ENCODE data around the gene ANAPC15. TPM values are rescaled to one million over a fixed set of nuclear protein-coding genes. Genes with fewer than 3 reads are reported as not detected.

The ANAPC15 gene
- polyA plus RNA-seq, 1 of the 3 experiments (the other 2 are of a cell fraction), result 92.3 TPM

- no peak for TF ChIP-seq CTCF (IDR thresholded peaks at IDR 0.05)
- TF ChIP-seq, protein P1, sequence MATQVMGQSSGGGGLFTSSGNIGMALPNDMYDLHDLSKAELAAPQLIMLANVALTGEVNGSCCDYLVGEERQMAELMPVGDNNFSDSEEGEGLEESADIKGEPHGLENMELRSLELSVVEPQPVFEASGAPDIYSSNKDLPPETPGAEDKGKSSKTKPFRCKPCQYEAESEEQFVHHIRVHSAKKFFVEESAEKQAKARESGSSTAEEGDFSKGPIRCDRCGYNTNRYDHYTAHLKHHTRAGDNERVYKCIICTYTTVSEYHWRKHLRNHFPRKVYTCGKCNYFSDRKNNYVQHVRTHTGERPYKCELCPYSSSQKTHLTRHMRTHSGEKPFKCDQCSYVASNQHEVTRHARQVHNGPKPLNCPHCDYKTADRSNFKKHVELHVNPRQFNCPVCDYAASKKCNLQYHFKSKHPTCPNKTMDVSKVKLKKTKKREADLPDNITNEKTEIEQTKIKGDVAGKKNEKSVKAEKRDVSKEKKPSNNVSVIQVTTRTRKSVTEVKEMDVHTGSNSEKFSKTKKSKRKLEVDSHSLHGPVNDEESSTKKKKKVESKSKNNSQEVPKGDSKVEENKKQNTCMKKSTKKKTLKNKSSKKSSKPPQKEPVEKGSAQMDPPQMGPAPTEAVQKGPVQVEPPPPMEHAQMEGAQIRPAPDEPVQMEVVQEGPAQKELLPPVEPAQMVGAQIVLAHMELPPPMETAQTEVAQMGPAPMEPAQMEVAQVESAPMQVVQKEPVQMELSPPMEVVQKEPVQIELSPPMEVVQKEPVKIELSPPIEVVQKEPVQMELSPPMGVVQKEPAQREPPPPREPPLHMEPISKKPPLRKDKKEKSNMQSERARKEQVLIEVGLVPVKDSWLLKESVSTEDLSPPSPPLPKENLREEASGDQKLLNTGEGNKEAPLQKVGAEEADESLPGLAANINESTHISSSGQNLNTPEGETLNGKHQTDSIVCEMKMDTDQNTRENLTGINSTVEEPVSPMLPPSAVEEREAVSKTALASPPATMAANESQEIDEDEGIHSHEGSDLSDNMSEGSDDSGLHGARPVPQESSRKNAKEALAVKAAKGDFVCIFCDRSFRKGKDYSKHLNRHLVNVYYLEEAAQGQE (IDR thresholded peaks at IDR 0.05; ENCODE audit: low read depth, low read length), result no peak
- no peak for TF ChIP-seq JUND (IDR thresholded peaks at IDR 0.05)
- no peak for TF ChIP-seq MXI1 (IDR thresholded peaks at IDR 0.05; ENCODE audit: low read depth, low read length)
- no peak for TF ChIP-seq NRF1 (IDR thresholded peaks at IDR 0.05; ENCODE audit: low read depth, low read length)
- no peak for TF ChIP-seq FOSL2 (IDR thresholded peaks at IDR 0.05; ENCODE audit: borderline replicate concordance, low read depth)
- no peak for TF ChIP-seq TEAD4 (IDR thresholded peaks at IDR 0.05; ENCODE audit: borderline replicate concordance, insufficient read depth)
- no peak for TF ChIP-seq POLR2AphosphoS5 (IDR thresholded peaks at IDR 0.05; ENCODE audit: low read depth, low read length)
- no peak for TF ChIP-seq GATA2 (CRISPR knock-in tag; IDR thresholded peaks at IDR 0.05)
Observed at GRCh38 chr11:72125956-72126355, 13.5 kb upstream of the ANAPC15 start (continued).

DNA sequence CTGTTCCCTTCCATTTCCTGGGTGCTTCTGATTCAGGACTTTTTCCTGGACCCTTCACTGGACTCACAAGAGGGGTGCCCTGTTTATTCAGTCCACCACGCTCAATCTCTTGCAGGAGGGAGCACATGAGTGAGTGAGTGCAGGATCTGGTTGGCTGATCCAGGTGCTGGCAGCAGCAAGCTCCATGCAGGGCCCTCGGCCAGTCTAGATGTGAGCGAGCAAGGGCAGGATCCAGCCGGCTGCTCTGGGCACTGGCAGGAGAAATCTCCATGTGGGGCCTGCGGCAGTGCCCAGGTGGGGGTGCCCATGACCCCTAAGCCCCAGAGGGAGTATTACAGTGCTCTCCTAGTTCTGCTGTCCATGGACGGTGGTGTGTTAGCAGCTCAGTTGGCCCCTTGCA lies 11.6 kb upstream of the ANAPC15 start:
- POLR2A ChIA-PET, result no interaction called here
- Histone ChIP-seq H3K4me3 (ENCODE audit: low read depth in 2 of 2, low read length in 1 of 2) (no peak overlapping the region), H3K9ac (no peak overlapping the region), H3K79me2 (ENCODE audit: insufficient read depth) (no peaks in the 10 kb centered on the region), H3K4me2 (no peak overlapping the region), H2AFZ (ENCODE audit: low read depth) (no peak overlapping the region), H3K36me3 (replicated peaks in 1 of 2; ENCODE audit: control insufficient read depth in 1 of 2, insufficient read depth in 2 of 2, low read length in 1 of 2) (no peaks in the 10 kb centered on the region), H3K4me1 (ENCODE audit: control insufficient read depth in 1 of 2, insufficient read depth in 2 of 2, low read depth in 1 of 2, low read length in 1 of 2) (no peaks in the 10 kb centered on the region), H4K20me1 (ENCODE audit: insufficient read depth) (no peaks in the 10 kb centered on the region), H3K27ac (ENCODE audit: low read depth in 2 of 2, low read length in 1 of 2) (no peak overlapping the region), H3K9me2 (no peaks in the 10 kb centered on the region), H3K27me3 (ENCODE audit: insufficient read depth) (no peaks in the 10 kb centered on the region; the same call in 1 of the 2 replicates), H3K9me3 (peaks cover 5% of the 10 kb centered on the region; the same call in 1 of the 2 replicates), H3F3A (replicated peaks; ENCODE audit: insufficient read depth) (no peaks in the 10 kb centered on the region)
- TF ChIP-seq YY1 (IDR thresholded peaks at IDR 0.05; ENCODE audit: low read depth) (no peak), FOXM1 (IDR thresholded peaks at IDR 0.05; ENCODE audit: low read depth) (no peak), RCOR1 (IDR thresholded peaks at IDR 0.05; ENCODE audit: low read length) (no peak), USF1 (IDR thresholded peaks at IDR 0.05; ENCODE audit: borderline replicate concordance, low read depth) (no peak)
- TF ChIP-seq, protein P1 (IDR thresholded peaks at IDR 0.05; ENCODE audit: low read depth, low read length), result no peak
- no peak for DNase-seq
- CTCF ChIA-PET, result interaction anchor here (2.7 kb wide), 1 partner anchor 20 kb away, joined by 17 read pairs; no protein-coding TSS in a partner anchor
- 63% methylated on average over 5 of the region's 6 CpGs for WGBS (ENCODE audit: low lambda C conversion rate)
